C4-2B (cell line): ENCODE data around the gene CGB5.

ENCODE experiments used
- ZFX ChIP-seq: fragments of 450-650 bp; IDR thresholded peaks from 2 replicates; pipeline ENCODE4 v1.6.1; 2017
- TF ChIP-seq, protein P1 (sequence below): fragments of 450-650 bp; conservative IDR thresholded peaks from 2 replicates; pipeline ENCODE4 v1.5.1; 2017; ENCODE audit warnings: mild to moderate bottlenecking

DNA sequence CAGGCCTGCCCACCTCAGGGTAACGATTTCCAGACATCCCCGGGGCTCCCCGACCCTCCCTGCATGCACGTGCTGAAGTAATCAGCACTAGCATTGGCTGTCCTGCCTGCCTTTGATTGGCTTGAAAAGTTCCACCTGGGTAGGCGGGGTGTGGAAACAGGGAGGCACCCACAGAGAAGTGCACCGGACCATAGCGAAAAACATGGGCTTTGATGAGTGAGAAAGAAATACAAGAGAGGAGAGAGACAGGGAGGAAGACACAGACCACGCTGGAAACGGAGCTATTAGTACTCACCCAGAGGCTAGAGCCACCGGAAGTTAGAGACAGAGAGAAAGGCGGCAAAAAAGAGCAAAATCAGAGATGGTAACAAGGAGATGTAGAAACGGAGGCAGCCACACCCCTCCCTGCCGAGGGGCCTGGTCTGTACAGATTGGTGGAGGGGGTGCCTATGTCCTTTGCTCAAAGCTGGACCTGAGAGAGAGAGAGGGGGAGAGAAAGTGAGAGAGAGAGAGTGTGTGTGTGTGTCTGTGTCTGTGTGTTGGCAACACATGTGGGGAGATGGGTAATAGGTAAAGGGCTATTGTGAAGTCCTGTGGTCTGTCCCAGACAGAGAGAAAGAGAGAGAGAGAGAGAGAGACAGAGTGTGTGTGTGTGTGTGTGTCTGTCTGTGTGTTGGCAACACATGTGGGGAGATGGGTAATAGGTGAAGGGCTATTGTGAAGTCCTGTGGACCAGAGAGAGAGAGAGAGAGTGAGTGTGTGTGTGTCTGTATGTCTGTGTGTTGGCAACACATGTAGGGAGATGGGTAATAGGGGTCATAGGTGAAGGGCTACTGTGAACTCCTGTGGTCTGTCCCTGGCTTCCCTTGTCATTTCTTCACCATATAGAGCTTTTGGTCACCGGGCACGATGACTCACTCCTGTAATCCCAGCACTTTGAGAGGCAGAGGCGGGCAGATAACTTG, 22.4 kb upstream of the CGB5 start:
- TF ChIP-seq, protein P1, sequence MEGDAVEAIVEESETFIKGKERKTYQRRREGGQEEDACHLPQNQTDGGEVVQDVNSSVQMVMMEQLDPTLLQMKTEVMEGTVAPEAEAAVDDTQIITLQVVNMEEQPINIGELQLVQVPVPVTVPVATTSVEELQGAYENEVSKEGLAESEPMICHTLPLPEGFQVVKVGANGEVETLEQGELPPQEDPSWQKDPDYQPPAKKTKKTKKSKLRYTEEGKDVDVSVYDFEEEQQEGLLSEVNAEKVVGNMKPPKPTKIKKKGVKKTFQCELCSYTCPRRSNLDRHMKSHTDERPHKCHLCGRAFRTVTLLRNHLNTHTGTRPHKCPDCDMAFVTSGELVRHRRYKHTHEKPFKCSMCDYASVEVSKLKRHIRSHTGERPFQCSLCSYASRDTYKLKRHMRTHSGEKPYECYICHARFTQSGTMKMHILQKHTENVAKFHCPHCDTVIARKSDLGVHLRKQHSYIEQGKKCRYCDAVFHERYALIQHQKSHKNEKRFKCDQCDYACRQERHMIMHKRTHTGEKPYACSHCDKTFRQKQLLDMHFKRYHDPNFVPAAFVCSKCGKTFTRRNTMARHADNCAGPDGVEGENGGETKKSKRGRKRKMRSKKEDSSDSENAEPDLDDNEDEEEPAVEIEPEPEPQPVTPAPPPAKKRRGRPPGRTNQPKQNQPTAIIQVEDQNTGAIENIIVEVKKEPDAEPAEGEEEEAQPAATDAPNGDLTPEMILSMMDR = no peak
- TF ChIP-seq ZFX = no peak
